Panc1 (cell line): ENCODE results near the gene PLEKHG4B. TPM values are rescaled to one million over a fixed set of nuclear protein-coding genes. Genes with fewer than 3 reads are reported as not detected.

Experiments used
- ATAC-seq: fragments of 200-7000 bp; cut with Tn5 transposase; 2 replicates; pipeline ENCODE4 v1.9.1; 2020; ENCODE audit warnings: mild to moderate bottlenecking, moderate library complexity
- BruUV-seq: library from RNA; stranded (reverse); fragments of 400-500 nt; replicated peaks from 2 replicates; lab custom pipeline; 2021; lab: Mats Ljungman, UMichigan
- CTCF ChIA-PET: fragments of 300-600 bp; sonication (Branson Sonifier 250); formaldehyde crosslinking; loops from one replicate; lab custom pipeline; 2022; ENCODE audit warnings: antibody characterized with exemption; lab: Charles Lee
- POLR2A ChIA-PET: fragments of 300-600 bp; sonication (Branson Sonifier 250); formaldehyde crosslinking; loops from one replicate; lab custom pipeline; 2022; ENCODE audit warnings: antibody characterized with exemption; lab: Charles Lee
- DNase-seq: peaks from one replicate; pipeline ENCODE4 v3.0.0-alpha.2; 2010; ENCODE audit warnings: low read depth, low spot score
- H3K27ac ChIP-seq: 2 replicates; pipeline ENCODE4 v1.5.1; 2011; ENCODE audit warnings: mild to moderate bottlenecking, low read length, inconsistent platforms
- H3K27me3 ChIP-seq: fragments of 200-500 bp; sonication (Bioruptor generic); 2 replicates; pipeline ENCODE4 v1.6.0; 2014; ENCODE audit warnings: low read length, inconsistent platforms; ENCODE audit not compliant: control insufficient read depth, insufficient read depth
- H3K36me3 ChIP-seq: fragments of 200-500 bp; sonication (Bioruptor generic); 2 replicates; pipeline ENCODE4 v1.5.1; 2014; ENCODE audit warnings: inconsistent platforms, mild to moderate bottlenecking, low read length, moderate library complexity; ENCODE audit not compliant: control insufficient read depth, insufficient read depth
- H3K4me1 ChIP-seq: 2 replicates; pipeline ENCODE4 v1.5.1; 2011; ENCODE audit warnings: inconsistent platforms, mild to moderate bottlenecking, low read length, moderate library complexity; ENCODE audit not compliant: control insufficient read depth, insufficient read depth
- H3K4me3 ChIP-seq, 2 experiments: 2 replicates each; pipeline ENCODE4 v1.5.1; 2011 to 2012; ENCODE audit warnings: low read depth in 2 of 2, low read length in 2 of 2, mild to moderate bottlenecking in 2 of 2, inconsistent platforms in 1 of 2, moderate library complexity in 1 of 2
- H3K9me3 ChIP-seq: fragments of 200-500 bp; sonication (Bioruptor generic); 2 replicates; pipeline ENCODE4 v1.5.1; 2014; ENCODE audit warnings: low read depth, mild to moderate bottlenecking, inconsistent platforms, low read length, moderate library complexity; ENCODE audit not compliant: control insufficient read depth, insufficient read depth
- CTCF ChIP-seq: fragments of 450-650 bp; IDR thresholded peaks from 2 replicates; pipeline ENCODE4 v1.5.1; 2017; ENCODE audit warnings: mild to moderate bottlenecking
- POLR2AphosphoS5 ChIP-seq: IDR thresholded peaks from 2 replicates; pipeline ENCODE4 v1.6.1; 2012; ENCODE audit warnings: mild to moderate bottlenecking, low read depth, low read length, moderate library complexity
- REST ChIP-seq, 2 experiments: IDR thresholded peaks; 2 replicates each; pipeline ENCODE4 v1.6.1; 2011 to 2012; ENCODE audit warnings: low read depth in 2 of 2, control low read depth in 1 of 2, low read length in 1 of 2, mild to moderate bottlenecking in 1 of 2, moderate library complexity in 1 of 2; ENCODE audit not compliant: insufficient read depth in 1 of 2
- SIN3A ChIP-seq: IDR thresholded peaks from 2 replicates; pipeline ENCODE4 v1.6.1; 2012; ENCODE audit warnings: low read depth, mild to moderate bottlenecking, low read length, moderate library complexity, borderline replicate concordance; ENCODE audit not compliant: insufficient read depth
- TCF7L2 ChIP-seq: IDR thresholded peaks from 2 replicates; pipeline ENCODE4 v1.6.1; 2011; ENCODE audit warnings: mild to moderate bottlenecking, low read depth, low read length, inconsistent platforms
- in situ Hi-C: cut with HindIII; loops from 2 replicates; pipeline ENCODE4 v1.10.0; 2016; ENCODE audit warnings: low sequenced_read_pairs, low pct_unique_long_range_greater_than_20kb
- intact Hi-C: fragments of 100-400 bp; cut with micrococcal nuclease; formaldehyde crosslinking; loops from one replicate; pipeline ENCODE4 v1.10.0; 2022; ENCODE audit not compliant: unreplicated experiment
- total RNA-seq: library from RNA; stranded (reverse); gene quantifications from one replicate; pipeline ENCODE4 v1.2.1, GENCODE V29; 2021; ENCODE audit not compliant: unreplicated experiment

The PLEKHG4B gene
- total RNA-seq, 1 experiment from 2014 or later: 8.9 TPM

- DNase-seq: no peak
- POLR2A ChIA-PET: no interaction called here
- H3K4me3 ChIP-seq: no peak overlapping the region
- intact Hi-C loops: no loop called here
- no peak for TF ChIP-seq POLR2AphosphoS5
- no peak for TF ChIP-seq TCF7L2
- TF ChIP-seq SIN3A: no peak
- TF ChIP-seq REST (IDR thresholded peaks at IDR 0.05; ENCODE audit: insufficient read depth in 1 of 2, low read depth in 2 of 2, low read length in 1 of 2): no peak
- TF ChIP-seq CTCF: no peak
- no peak for ATAC-seq
- H3K36me3 ChIP-seq: no peaks in the 10 kb centered on the region
- in situ Hi-C loops: no loop called here
- H3K27ac ChIP-seq: no peak overlapping the region
- no peaks in the 10 kb centered on the region for H3K4me1 ChIP-seq
- no TSS peak for BruUV-seq
- CTCF ChIA-PET: no interaction called here
- no peaks in the 10 kb centered on the region for H3K9me3 ChIP-seq
- H3K27me3 ChIP-seq: no peaks in the 10 kb centered on the region
Observed at GRCh38 chr5:159448-160172, 67.6 kb downstream of the PLEKHG4B start.

- DNase-seq (no peak), ATAC-seq (no peak)
- Histone ChIP-seq H3K36me3 (no peaks in the 10 kb centered on the region), H3K4me3 (no peak overlapping the region), H3K4me1 (no peaks in the 10 kb centered on the region), H3K9me3 (no peaks in the 10 kb centered on the region), H3K27ac (no peak overlapping the region), H3K27me3 (no peaks in the 10 kb centered on the region)
- CTCF ChIA-PET: no interaction called here
- no peak for TF ChIP-seq CTCF
- TF ChIP-seq SIN3A: no peak
- TF ChIP-seq POLR2AphosphoS5: no peak
- no peak for TF ChIP-seq REST (IDR thresholded peaks at IDR 0.05; ENCODE audit: insufficient read depth in 1 of 2, low read depth in 2 of 2, low read length in 1 of 2)
- no peak for TF ChIP-seq TCF7L2
- POLR2A ChIA-PET: no interaction called here
- intact Hi-C loops (no loop called here), in situ Hi-C loops (no loop called here)
- no TSS peak for BruUV-seq
Observed at GRCh38 chr5:160173-160510, 68.2 kb downstream of the PLEKHG4B start.
